ENCODE data around the gene ZNF280D.
"Not testable (repeated sequence)": the region's sequence is repeated elsewhere in the genome, so short reads cannot be mapped to it uniquely, and the experiment has no call there.

ZNF280D gene

GRCh38 chr15:56781666-56782065, 48.4 kb upstream of the ZNF280D start:
- no peak for TF ChIP-seq ZNF8 (CRISPR knock-in tag; IDR thresholded peaks at IDR 0.05)
- TF ChIP-seq ESRRG (CRISPR knock-in tag; IDR thresholded peaks at IDR 0.05), result no peak
- TF ChIP-seq BACH2 (CRISPR knock-in tag; IDR thresholded peaks at IDR 0.05; ENCODE audit: borderline replicate concordance), result no peak
- no peak for TF ChIP-seq POU6F1 (CRISPR knock-in tag; IDR thresholded peaks at IDR 0.05; ENCODE audit: borderline replicate concordance, low read depth)
- no peak for TF ChIP-seq ZFP30 (CRISPR knock-in tag; IDR thresholded peaks at IDR 0.05)
- no peak for TF ChIP-seq ISL1 (CRISPR knock-in tag; IDR thresholded peaks at IDR 0.05)
- TF ChIP-seq CSRNP3 (CRISPR knock-in tag; IDR thresholded peaks at IDR 0.05), result no peak
- TF ChIP-seq ZC3H10 (CRISPR knock-in tag; IDR thresholded peaks at IDR 0.05), result no peak
- no peak for TF ChIP-seq GLIS3 (CRISPR knock-in tag; IDR thresholded peaks at IDR 0.05)
- no peak for TF ChIP-seq PATZ1 (CRISPR knock-in tag; IDR thresholded peaks at IDR 0.05; ENCODE audit: borderline replicate concordance)
- TF ChIP-seq TSHZ2 (CRISPR knock-in tag; IDR thresholded peaks at IDR 0.05), result no peak
- no peak for TF ChIP-seq ZNF565 (CRISPR knock-in tag; conservative IDR thresholded peaks at IDR 0.05; ENCODE audit: low read depth)
- no peak for TF ChIP-seq OSR1 (CRISPR knock-in tag; IDR thresholded peaks at IDR 0.05)
- no peak for TF ChIP-seq PPARA (CRISPR knock-in tag; IDR thresholded peaks at IDR 0.05; ENCODE audit: borderline replicate concordance)
- no peak for TF ChIP-seq TOX (CRISPR knock-in tag; IDR thresholded peaks at IDR 0.05; ENCODE audit: borderline replicate concordance)
- no peak for TF ChIP-seq ZFP3 (CRISPR knock-in tag; IDR thresholded peaks at IDR 0.05)
- TF ChIP-seq RARB (CRISPR knock-in tag; IDR thresholded peaks at IDR 0.05), result no peak
- ATAC-seq, result no peak

- not testable (repeated sequence) for ATAC-seq
These were observed 46.9 kb upstream of the ZNF280D start for GRCh38 chr15:56780102-56780725.

- not testable (repeated sequence) for ATAC-seq
These were observed 46.1 kb upstream of the ZNF280D start for GRCh38 chr15:56779449-56779848.

- TF ChIP-seq CSDC2 (CRISPR knock-in tag; IDR thresholded peaks at IDR 0.05) (no peak), ARNTL (CRISPR knock-in tag; IDR thresholded peaks at IDR 0.05; ENCODE audit: borderline replicate concordance, low read depth) (no peak), ZNF70 (CRISPR knock-in tag; IDR thresholded peaks at IDR 0.05) (no peak), RARB (CRISPR knock-in tag; IDR thresholded peaks at IDR 0.05) (no peak), ZFP30 (CRISPR knock-in tag; IDR thresholded peaks at IDR 0.05) (no peak), POU6F1 (CRISPR knock-in tag; IDR thresholded peaks at IDR 0.05; ENCODE audit: borderline replicate concordance, low read depth) (no peak), ZFP3 (CRISPR knock-in tag; IDR thresholded peaks at IDR 0.05) (no peak), GLIS3 (CRISPR knock-in tag; IDR thresholded peaks at IDR 0.05) (no peak), ZNF565 (CRISPR knock-in tag; conservative IDR thresholded peaks at IDR 0.05; ENCODE audit: low read depth) (no peak), OSR1 (CRISPR knock-in tag; IDR thresholded peaks at IDR 0.05) (no peak), TCF4 (CRISPR knock-in tag; IDR thresholded peaks at IDR 0.05; ENCODE audit: borderline replicate concordance) (no peak), ZNF8 (CRISPR knock-in tag; IDR thresholded peaks at IDR 0.05) (no peak), SNAI2 (CRISPR knock-in tag; IDR thresholded peaks at IDR 0.05) (no peak)
- no peak for ATAC-seq
These were observed 45.5 kb upstream of the ZNF280D start for GRCh38 chr15:56778761-56779160.
